OCI-LY3 (cell line): ENCODE data around the gene PRDM12.

Experiments used
- H2AFZ ChIP-seq: fragments of 200-600, 300-600 bp; shearing (Covaris generic); 2 replicates; pipeline ENCODE4 v1.6.0; 2014; ENCODE audit warnings: antibody characterized with exemption, low read depth, low read length
- H3K27ac ChIP-seq: fragments of 200-600, 300-600 bp; sonication (generic); 2 replicates; pipeline ENCODE4 v1.5.1; 2014; ENCODE audit warnings: mild to moderate bottlenecking, low read length, moderate library complexity, mixed read lengths
- H3K27me3 ChIP-seq: fragments of 200-600, 300-600 bp; sonication (generic); 2 replicates; pipeline ENCODE4 v1.6.1; 2014; ENCODE audit warnings: low read depth, low read length, mixed read lengths
- H3K36me3 ChIP-seq: fragments of 200-600, 300-600 bp; sonication (generic); replicated peaks from 2 replicates; pipeline ENCODE3; 2014; ENCODE audit warnings: low read depth, low read length, mixed read lengths
- H3K4me1 ChIP-seq: fragments of 300-600, 200-600 bp; sonication (generic); 2 replicates; pipeline ENCODE4 v1.6.1; 2014; ENCODE audit warnings: low read length, mixed read lengths
- H3K4me2 ChIP-seq: fragments of 200-600, 300-600 bp; sonication (generic); 2 replicates; pipeline ENCODE4 v1.6.1; 2014; ENCODE audit warnings: low read length, mixed read lengths
- H3K4me3 ChIP-seq: fragments of 300-600, 200-600 bp; sonication (generic); 2 replicates; pipeline ENCODE4 v1.5.1; 2014; ENCODE audit warnings: antibody characterized with exemption, mild to moderate bottlenecking, low read length, moderate library complexity
- H3K79me2 ChIP-seq: fragments of 300-600, 200-600 bp; shearing (Covaris generic); 2 replicates; pipeline ENCODE4 v1.6.1; 2014; ENCODE audit warnings: mild to moderate bottlenecking, low read length, mixed read lengths
- H3K9ac ChIP-seq: fragments of 300-600, 200-600 bp; shearing (Covaris generic); 2 replicates; pipeline ENCODE4 v1.6.0; 2014; ENCODE audit warnings: mild to moderate bottlenecking, low read length, moderate library complexity
- H3K9me3 ChIP-seq: fragments of 200-600, 300-600 bp; shearing (Covaris generic); 2 replicates; pipeline ENCODE4 v1.6.1; 2014; ENCODE audit warnings: low read length, mixed read lengths; ENCODE audit not compliant: insufficient read depth
- H4K20me1 ChIP-seq: fragments of 200-600, 300-600 bp; sonication (generic); 2 replicates; pipeline ENCODE4 v1.6.1; 2016; ENCODE audit warnings: low read length, mixed read lengths; ENCODE audit not compliant: insufficient read depth
- EZH2phosphoT487 ChIP-seq: fragments of 200-600 bp; shearing (Covaris generic); IDR thresholded peaks from 2 replicates; pipeline ENCODE4 v1.6.1; 2018; ENCODE audit warnings: antibody characterized with exemption, mixed run types, low read depth
- TF ChIP-seq, protein P1 (sequence below): fragments of 200-600, 300-600 bp; sonication (generic); IDR thresholded peaks from 2 replicates; pipeline ENCODE4 v1.5.1; 2014; ENCODE audit warnings: antibody characterized with exemption, low read length, low read depth

The PRDM12 gene

DNA sequence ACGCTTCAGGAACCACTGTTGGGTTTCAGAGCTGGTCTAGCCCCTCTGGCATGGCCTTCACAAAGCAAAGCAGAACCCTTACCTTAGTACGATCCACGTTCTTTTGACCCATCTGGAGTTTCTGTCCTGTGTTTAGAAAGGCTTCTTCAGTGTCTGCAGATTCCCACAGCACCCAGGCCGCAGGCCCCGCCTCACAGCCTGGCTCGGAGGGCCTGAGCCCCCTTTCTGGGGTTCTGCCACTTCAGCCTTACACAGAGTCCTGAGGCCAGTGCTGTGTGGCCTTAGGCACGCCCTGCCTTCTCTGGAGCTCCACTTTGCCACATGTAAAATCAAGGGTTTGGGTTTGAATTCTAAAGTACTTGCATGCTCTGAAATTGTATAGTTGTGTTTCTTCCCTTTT is 31.6 kb upstream of the PRDM12 start:
- H3K36me3 ChIP-seq, result peaks cover 28% of the 10 kb centered on the region
- TF ChIP-seq, protein P1, sequence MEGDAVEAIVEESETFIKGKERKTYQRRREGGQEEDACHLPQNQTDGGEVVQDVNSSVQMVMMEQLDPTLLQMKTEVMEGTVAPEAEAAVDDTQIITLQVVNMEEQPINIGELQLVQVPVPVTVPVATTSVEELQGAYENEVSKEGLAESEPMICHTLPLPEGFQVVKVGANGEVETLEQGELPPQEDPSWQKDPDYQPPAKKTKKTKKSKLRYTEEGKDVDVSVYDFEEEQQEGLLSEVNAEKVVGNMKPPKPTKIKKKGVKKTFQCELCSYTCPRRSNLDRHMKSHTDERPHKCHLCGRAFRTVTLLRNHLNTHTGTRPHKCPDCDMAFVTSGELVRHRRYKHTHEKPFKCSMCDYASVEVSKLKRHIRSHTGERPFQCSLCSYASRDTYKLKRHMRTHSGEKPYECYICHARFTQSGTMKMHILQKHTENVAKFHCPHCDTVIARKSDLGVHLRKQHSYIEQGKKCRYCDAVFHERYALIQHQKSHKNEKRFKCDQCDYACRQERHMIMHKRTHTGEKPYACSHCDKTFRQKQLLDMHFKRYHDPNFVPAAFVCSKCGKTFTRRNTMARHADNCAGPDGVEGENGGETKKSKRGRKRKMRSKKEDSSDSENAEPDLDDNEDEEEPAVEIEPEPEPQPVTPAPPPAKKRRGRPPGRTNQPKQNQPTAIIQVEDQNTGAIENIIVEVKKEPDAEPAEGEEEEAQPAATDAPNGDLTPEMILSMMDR, result no peak
- no peak for TF ChIP-seq EZH2phosphoT487
- H3K9me3 ChIP-seq, result no peaks in the 10 kb centered on the region
- H3K79me2 ChIP-seq, result no peaks in the 10 kb centered on the region
- H3K4me1 ChIP-seq, result no peaks in the 10 kb centered on the region
- H3K27me3 ChIP-seq, result no peaks in the 10 kb centered on the region
- no peak overlapping the region for H2AFZ ChIP-seq
- no peaks in the 10 kb centered on the region for H4K20me1 ChIP-seq
- H3K4me3 ChIP-seq, result no peak overlapping the region
- H3K9ac ChIP-seq, result no peak overlapping the region
- no peak overlapping the region for H3K4me2 ChIP-seq
- H3K27ac ChIP-seq, result no peak overlapping the region

DNA sequence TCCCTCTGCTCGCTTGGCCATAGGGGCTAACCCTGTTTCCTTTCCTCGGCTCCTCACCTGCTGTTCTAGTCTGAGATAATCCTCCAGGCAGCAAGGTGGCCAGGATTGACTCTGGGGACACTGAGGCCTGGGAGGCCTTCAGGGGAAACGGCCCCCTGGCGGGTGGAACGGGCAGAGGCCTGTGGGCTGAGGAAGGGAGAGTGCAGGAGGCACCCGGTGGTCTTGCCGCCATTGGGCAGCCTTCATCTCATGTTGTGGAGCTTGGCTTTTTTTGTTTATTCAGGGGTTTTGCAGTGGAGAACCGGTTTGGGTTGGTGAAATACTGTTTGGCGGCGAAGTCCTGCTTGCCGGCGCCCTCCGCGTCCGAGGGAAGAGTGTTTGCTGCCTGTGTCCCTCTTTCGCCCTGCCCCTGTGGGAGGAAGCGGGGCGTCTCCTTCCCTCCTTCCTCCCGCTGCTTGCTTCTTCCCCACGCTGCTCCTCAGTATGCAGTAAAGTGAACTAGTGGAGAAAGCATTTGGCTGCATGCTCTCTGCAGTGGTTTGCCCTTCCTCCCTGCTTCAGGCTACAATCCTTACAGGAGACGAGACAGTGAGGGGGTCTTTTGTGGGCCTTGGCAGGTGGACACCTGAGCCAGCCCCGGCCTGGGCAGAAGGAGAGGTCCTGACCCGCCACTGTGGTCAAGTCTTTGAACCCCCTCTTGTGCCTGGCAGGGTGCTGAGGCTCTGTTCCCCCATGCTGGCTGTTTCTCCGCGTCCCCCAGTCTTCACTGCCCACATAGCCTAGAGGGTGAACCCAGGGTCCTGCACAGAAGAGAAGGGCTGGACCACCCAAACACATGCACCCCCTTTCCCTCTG is 30.8 kb upstream of the PRDM12 start:
- TF ChIP-seq, protein P1, result no peak
- no peak for TF ChIP-seq EZH2phosphoT487
- Histone ChIP-seq H3K9ac (no peak overlapping the region), H3K4me3 (no peak overlapping the region), H3K79me2 (no peaks in the 10 kb centered on the region), H3K4me2 (no peak overlapping the region), H3K27me3 (no peaks in the 10 kb centered on the region), H3K9me3 (no peaks in the 10 kb centered on the region), H2AFZ (no peak overlapping the region), H3K27ac (no peak overlapping the region), H3K4me1 (no peaks in the 10 kb centered on the region), H3K36me3 (peaks cover 28% of the 10 kb centered on the region), H4K20me1 (no peaks in the 10 kb centered on the region)

DNA sequence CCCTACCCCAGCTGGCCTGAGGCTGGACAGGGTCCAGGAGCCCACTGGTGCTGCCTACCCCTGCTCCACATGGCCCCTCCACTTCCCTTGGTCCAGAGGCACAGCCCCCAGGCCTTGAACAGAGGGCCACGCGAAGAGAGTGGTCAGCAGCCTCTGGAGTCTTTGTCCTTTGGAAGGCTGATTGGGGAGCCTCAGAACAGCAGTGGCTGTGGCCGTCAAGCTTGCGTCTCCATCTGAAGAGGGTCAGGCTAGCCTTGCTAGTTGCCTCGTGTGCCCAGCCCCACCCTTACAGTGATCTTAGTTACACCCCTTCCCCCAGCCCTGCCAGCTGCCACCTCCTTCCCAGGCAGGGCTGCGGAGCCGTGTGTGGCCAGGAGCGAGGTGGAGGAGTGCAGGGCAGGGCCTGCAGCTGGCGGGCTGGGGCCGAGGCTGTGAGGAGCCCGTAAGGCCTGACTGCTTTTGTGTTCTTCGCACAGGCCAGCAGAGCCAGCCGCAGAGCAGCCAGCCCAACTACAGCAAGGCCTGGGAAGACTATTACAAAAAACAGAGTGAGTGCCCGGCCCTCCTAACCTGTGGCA is 30.1 kb upstream of the PRDM12 start:
- no peaks in the 10 kb centered on the region for H3K27me3 ChIP-seq
- no peak overlapping the region for H3K9ac ChIP-seq
- H3K4me1 ChIP-seq, result no peaks in the 10 kb centered on the region
- no peaks in the 10 kb centered on the region for H3K79me2 ChIP-seq
- H3K9me3 ChIP-seq, result no peaks in the 10 kb centered on the region
- no peak overlapping the region for H2AFZ ChIP-seq
- no peak for TF ChIP-seq EZH2phosphoT487
- TF ChIP-seq, protein P1, result no peak
- H4K20me1 ChIP-seq, result no peaks in the 10 kb centered on the region
- no peak overlapping the region for H3K4me3 ChIP-seq
- no peak overlapping the region for H3K4me2 ChIP-seq
- H3K27ac ChIP-seq, result no peak overlapping the region
- H3K36me3 ChIP-seq, result peaks cover 30% of the 10 kb centered on the region

DNA sequence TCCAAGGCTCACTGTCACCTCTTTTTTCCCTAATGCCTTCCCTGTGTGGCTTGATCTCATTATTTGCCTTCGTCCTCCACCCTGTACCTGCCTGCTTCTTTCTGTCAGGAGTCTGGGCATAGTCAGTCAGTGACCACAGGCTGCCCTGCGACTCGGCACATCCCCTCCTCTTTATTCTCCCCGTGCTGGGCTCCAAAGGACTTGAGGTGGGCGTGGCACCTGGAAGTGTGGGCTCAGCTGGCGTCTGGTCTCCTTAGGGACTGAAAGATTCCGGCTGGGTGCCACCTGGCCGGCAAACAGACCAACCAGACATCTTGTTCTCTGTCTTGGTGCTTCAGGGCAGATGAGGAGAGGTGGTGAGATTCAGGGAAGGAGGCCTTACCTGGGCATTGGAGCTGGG is 29.6 kb upstream of the PRDM12 start:
- no peak overlapping the region for H3K27ac ChIP-seq
- no peak overlapping the region for H3K9ac ChIP-seq
- H3K4me3 ChIP-seq, result no peak overlapping the region
- H3K4me1 ChIP-seq, result peaks cover under 1% of the 10 kb centered on the region; the same call in 1 of the 2 replicates
- no peak for TF ChIP-seq EZH2phosphoT487
- TF ChIP-seq, protein P1, result no peak
- H3K9me3 ChIP-seq, result no peaks in the 10 kb centered on the region
- H3K36me3 ChIP-seq, result peaks cover 29% of the 10 kb centered on the region
- H3K4me2 ChIP-seq, result no peak overlapping the region
- H4K20me1 ChIP-seq, result no peaks in the 10 kb centered on the region
- H3K79me2 ChIP-seq, result no peaks in the 10 kb centered on the region
- H3K27me3 ChIP-seq, result no peaks in the 10 kb centered on the region
- no peak overlapping the region for H2AFZ ChIP-seq
